Activated T-cell treated with anti-CD3 and anti-CD28 coated beads for 1 hour (primary cell): Measurements from ENCODE around the gene BTBD9.

Experiments used
- DNase-seq: peaks from one replicate; pipeline ENCODE4 v3.0.0-alpha.2; 2020; ENCODE audit warnings: low read depth

The BTBD9 gene

DNA sequence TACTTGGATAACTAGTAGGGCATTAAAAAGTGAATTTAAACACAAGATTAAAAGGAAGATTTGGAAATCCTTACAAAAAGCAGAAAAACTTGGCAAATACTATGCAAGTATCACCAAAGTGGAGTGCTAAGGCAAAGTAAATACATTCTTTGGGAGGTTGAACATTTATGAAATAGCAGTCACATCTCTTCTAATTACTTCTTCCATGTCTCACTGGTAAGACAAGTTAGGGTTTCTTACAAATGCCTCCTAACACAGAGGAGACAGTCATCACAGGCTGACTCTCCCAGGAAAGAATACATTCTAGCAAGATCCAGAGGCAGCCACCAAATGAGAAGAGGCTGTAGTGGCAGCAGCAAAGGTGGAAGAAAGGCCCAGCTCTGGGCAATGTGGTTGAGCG, 298.2 kb downstream of the BTBD9 start:
- no peak for DNase-seq

DNA sequence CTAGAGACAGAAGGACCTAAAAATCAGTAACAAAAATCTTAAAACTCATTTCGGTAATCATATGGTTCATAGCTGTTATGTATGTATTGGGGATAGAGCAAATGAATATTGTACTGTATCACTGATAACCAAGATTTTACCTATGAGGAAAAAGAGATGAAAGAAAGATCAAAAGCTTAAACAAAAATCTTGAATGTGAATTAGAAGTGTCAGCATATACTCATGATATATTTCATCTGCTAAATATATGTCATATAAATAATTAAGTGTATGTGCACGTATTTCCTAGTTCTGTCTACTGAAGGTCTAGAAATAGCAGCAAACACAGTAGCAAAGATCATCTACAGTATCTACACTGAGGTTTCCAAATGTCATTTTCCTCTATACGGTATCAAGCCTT, 299.8 kb downstream of the BTBD9 start:
- no peak for DNase-seq

DNA sequence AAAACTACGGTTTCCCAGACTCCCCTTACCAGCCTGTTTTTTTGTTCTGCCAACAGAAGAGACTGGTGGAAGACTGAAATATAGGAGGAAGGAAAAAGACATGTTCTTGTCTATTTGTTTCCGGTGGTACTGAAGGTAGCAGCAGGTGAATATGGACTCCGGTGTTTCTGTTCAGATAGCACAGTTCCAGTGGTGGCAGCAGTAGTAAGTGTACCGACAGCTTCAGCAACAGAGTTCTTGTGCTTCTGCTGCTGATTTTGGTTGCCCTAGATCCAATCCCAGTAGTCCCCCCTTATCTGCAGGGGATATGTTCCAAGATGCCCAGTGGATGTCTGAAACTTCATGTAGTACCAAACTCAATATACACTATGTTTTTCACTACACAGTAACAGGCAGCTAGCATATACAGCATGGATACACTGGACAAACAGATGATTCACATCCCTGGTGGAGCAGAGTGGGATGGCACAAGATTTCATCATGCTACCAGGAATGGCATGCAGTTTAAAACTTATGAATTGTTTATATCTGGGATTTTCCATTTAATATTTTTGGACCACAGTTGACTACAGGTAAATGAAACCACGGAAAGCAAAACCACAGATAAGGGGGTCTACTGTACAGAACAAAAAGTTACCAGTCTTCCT, 301.8 kb downstream of the BTBD9 start:
- no peak for DNase-seq

DNA sequence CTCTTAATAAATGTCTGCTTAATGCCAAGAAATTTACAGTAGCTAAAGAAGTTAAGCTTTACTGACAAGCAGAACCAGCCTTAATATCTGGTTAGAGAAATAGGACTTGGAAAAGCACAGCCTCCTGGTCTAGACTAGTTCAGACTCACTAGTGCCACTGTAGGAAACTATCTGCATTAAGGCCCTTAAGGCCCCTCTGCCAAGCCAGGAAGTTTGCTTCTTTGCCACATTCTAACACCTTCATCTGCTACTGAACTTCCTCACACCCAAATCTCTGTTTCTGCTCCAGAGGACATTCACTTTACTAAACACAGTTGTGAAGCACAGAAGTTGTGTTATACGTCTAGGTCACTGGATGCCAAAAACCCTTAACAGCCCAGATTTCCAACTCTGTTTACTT, 302.8 kb downstream of the BTBD9 start:
- no peak for DNase-seq

DNA sequence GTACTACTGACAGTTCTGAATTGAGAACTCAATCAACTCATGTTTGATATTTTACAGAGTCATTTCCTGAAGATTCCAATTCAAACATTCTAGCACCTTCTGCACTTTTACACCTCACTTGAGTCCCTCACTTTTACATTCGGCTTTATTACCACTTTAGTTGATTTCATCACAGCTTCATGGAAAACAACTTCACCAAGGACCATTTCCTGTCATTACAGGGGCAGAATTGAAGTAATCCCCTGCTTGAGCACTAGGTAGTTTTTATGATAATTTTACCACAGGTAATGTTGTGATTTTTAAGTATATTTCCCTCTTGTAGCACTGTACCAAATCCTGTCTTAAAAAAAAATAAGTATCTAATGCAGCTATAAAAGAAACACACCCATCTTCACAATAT, 312.9 kb downstream of the BTBD9 start:
- no peak for DNase-seq

DNA sequence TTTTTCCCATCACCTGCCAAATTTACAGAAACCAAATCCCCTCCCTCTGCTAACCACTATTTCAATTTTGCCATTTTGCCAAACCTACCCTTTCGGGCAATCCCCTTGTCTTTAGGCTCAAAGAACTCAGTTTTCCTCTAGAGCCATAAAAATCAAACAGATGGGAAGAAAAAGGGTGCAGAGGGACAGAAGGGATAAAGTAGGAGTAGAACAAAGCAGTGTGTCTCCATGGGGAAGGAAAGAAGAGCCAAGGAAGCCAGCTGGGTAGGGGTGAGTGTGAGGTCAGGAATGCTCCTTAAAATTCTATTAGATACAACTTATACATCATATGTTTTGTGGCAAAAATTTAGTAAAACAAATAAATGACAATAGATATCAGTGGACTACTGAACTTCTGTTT, 316.5 kb downstream of the BTBD9 start:
- no peak for DNase-seq

DNA sequence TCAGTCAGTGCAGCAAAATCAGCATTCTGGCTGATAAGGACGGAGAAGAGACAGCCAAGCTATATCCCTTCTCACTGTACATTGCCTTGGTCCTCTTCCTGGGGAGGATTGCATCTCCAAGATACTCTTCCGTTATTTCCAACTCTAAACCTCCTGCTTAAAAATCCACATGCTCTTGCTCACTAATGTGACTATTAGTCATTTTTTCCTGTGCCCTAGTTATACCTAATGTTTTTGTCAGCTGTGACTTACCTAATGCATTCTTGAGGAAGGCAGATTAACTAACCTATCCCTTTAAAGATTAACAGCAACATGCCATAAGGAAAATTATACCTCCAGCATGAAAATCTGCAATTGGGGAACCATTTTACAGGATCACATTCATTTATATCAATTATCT, 317.6 kb downstream of the BTBD9 start:
- DNase-seq = no peak

DNA sequence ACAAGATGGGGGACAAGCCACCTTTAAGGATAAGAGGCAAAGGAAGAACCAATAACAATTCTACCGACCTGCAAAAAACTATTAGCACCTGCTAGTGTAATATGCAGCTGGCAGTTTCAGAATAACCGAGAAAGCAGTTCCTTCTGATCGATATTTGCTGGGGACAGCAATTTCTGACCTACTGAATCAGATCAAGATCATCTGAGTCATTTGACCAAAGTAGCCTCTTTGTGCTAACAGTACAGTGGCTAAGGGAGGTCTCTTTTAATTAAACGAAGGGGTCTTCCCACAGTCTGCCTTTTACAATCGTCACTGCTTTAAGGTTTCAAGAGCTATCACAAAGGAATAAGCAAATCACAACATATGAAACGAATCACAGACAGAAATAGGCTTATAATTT, 318.9 kb downstream of the BTBD9 start:
- no peak for DNase-seq

DNA sequence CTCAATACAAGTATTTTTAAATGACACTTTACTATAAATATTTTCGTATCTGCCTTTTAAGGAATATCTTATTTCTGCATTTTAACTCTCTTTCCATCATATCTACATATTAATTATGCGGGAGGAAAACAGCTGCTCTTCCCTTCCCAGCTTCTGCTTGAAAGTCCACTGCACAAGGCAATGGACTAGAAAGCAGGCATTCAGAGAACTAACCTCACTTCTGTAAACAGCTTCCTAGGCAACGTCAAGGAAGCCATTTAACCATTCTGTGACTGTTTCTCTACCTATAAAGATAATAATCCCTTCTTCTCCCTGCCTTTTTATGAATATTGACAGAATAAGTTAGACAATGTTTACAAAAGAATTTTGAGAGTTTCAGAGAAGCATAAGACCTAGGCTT, 319.4 kb downstream of the BTBD9 start:
- DNase-seq = no peak

DNA sequence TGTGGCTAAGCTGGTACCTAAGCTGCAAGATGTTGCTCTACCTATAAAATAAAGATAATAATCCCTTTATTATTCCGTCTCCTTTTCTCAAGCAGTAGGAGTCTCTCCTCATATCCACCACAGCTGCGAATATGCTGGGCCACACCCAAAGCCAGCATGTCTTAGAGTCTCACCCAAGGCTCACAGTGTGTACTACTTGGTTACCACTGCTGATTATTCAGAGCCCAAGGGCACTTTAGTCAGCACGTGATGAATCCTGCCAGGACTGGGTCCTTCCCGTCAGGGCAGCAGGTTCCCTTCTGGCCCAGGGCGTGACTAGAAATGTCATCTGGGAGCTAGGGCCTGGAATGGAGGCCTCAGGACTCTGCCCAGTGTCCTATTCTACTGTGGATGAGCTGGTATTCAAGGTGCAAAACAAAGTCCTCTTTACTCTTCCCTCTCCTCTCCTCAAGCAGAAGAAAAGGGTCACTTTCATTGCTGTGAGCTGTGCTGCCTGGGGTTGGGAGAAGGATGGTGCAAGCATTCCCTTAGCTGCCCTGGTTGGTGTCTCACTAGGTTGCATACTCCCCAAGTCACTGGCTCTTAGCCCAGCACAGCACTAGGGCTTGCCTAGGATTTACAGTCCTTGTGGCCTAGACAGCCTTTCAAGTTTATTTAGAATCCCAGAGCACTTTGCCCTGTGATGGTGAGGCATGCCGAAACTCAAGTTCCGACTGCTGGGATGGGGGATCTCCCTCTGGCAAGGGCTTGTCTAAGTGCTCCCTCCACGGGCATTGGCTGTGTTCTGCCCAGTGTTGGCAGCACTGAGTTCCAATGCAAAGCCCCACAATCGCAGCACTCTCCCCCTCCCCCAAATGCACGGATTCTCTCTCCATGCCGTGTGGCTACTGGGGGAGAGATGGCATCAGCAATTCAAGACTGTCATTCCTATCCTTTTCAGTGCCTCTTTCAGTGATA, 320.2 kb downstream of the BTBD9 start:
- DNase-seq = no peak

DNA sequence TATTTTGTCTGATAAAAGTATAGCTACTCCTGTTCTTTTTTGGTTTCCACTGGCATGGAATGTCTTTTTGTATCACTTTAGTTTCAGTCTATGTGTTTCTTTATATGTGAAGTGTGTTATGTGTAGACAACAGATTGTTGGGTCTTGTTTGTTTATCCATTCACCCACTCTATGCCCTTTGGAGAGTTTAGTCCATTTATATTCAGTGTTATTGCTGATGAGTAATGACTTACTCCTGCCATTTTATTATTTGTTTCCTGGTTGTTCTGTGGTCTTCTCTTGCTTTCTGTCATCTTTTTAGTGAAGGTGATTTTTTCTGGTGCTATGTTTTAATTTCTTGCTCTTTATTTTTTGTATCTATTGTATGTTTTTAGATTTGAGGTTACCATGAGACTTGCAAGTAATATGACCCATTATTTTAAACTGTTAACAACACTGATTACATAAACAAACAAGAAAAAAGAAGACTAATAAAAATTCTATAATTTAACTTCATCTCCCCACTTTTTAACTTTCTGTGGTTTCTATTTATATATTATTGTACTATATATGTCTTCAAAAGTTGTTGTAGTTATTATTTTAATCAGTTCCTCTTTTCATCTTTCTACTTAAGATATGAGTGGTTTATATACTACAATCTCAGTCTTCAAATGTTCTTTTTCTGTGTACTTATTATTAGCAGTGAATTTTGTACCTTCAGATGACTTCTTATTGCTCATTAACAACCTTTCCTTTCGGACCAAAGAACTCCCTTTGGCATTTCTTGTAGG, 323.4 kb downstream of the BTBD9 start:
- DNase-seq = no peak

DNA sequence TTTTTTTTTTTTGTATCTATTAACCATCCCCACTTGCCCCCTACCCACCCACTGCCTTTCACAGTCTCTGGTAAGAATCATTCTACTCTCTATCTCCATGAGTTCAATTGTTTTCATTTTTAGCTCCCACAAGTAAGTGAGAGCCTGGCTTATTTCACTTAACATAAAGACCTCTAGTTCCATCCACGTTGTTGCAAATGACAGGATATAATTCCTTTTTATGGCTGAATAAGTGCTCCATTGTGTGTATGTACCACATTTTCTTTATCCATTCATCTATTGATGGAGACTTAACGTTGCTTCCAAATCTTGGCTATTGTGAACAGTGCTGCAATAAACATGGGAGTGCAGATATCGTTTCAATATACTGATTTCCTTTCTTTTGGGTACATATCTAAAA, 328.5 kb downstream of the BTBD9 start:
- no peak for DNase-seq

DNA sequence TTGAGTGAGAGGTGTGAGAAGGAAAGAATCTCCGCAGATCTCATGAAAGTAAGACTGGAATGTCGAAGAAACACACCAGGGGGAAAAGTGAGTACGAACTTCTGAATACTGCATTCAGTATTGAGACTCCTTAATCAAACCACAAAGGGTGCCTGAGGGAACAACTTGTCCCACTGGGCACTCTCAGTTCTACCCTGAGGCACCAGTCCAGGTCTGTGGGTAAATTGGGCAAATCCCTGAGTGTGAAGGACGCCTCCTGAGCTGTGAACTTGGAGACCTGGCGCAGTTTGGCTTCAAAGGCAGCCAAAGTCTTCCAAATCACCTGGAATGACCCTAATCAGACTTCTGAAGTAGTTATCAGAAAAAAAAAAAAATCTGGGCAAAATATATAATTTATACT, 329.7 kb downstream of the BTBD9 start:
- DNase-seq = no peak

DNA sequence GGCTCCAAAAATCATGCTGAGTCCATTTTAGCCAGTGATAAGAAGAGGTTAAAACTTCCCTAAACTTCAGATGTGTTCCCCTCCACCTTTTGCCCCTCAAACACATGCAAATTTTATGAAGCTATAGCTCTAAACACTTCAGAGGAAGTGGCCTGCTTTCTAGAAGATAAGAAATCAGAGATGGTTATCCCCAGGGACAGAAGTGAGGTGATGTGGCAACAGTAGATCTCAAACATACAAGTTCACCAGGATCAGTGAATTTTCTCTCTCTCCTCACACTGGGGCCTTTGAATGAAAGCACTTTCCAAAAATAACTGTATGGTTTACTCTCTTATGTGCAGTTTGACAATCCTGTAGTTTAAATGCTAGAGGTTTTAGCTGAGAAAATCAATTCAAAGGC, 332.0 kb downstream of the BTBD9 start:
- DNase-seq = no peak

DNA sequence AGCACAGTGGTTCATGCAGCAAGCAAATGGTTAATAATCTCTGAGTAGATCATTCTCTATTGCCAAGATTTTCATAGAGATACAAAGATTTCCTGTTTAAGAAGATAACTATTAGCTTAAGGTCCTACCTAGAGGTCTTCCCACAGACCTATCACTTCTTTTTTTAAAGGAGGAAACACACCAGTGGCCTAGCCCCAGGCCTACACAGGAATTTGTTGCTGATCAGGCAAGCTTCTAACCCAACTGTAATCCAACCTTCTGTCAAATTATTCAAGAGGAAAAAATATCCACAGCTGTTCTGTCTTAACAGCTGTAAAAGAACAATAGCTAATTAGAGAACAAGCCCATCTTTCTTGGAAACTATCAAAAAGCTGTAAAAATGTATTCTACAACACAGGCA, 332.8 kb downstream of the BTBD9 start:
- DNase-seq = no peak

DNA sequence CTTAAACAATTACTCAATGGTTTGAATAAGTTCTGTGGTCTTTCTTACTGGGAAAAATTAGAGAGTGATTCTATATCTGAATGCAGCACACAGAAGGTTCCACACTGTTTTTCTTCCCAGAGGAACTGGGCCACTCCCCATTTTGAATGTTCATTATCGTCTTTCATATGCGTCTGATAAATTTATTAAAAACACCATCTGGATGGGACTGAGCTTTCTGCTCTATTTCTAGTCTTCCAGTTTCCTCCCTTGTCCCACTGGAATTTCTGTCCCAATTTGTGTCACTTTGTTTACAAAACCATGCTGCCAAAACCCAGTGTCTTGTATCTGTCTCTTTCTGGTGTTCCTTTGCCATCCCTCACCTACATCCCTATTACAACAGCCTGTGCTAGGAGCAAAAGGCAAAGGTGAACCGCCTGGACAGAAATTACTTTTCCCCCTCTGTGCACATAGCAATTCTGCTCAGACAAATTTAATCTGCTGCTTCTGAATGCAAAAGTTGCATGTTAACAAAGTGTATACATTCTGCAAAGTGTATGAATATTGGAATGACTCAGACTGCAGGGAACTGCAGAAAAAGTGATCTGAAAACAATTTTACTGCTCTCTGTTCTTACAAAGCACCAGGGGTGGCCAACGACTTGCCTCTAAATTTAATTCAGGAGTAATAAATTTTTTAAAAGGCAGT, 333.6 kb downstream of the BTBD9 start:
- DNase-seq = no peak

DNA sequence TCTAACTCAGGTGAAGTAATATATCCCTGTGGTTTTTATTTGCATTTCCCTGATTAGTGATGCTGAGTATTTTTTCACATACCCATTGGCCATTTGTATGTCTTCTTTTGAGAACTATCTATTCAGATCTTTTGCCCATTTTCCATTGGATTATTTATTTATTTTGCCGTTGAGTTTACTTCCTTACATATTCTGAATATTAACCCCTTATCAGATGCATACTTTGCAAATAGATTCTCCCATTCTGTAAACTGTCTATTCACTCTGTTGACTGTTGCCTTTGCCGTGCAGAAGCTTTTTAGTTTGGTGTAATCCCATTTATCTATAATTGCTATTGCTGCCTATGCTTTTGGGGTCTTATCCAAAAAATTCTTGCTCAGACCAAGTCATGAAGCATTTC, 336.9 kb downstream of the BTBD9 start:
- DNase-seq = no peak

DNA sequence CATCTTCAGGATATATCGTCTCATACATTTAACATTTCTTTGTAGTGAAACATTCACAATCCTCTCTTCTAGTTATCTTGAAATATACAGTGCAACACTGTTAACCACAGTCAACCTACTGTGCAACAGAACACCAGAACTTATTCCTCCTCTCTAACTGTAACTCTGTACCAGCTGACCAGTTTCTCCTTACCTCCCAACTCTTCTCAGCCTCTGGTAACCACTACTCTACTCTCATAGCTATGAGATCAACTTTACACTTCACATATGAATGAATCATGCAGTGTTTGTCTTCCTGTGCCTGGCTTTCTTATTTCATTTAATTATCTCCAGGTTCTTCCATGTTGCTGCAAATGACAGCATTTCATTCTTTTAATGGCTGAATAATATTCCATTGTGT, 337.6 kb downstream of the BTBD9 start:
- no peak for DNase-seq

DNA sequence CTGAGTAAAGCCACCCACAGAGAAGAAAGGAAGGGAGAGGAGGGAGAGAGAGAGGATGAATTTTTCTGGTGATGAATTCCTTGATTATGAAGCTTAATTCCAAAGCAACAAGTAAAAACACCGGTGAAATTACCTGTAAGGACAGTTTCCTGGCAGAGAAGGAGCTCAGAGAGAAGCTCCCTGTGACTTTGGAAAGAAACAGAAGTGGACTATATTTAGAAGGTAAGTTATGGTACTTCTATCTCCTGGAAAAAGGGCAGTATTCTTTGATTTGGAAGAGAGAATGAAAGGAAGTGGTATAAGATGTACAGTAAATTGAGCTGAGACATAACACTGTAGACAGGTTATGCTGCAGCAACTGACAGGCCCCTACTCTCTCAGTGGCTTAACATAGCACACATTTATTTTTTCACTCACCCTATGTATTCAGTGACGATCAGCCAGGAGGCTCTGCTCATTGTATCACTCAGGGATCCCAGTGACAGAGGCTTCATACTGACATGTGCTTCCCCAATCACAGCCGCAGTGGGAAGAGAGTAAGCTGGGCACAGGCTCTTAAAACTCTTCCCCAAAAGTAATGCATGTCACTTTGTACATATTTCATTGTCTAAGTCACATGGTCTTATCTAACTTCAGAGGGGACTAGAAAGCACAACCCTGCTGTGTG, 349.5 kb downstream of the BTBD9 start:
- no peak for DNase-seq

DNA sequence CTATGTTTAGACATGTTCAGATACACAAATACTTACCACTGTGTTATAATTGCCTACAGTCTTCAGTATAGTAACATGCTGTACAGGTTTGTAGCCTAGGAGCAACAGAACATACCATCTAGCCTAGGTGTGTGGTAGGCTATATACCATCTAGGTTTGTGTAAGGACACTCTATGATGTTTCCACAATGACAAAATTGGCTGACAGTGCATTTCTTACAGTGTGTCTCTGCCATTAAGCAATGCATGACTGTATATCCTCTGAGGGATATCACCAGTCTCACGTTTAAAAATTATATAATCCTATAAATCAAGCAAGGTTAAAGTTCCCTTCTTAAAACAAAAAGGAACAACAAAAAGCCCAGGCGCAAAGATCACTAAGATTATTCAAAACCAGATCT, 352.2 kb downstream of the BTBD9 start:
- no peak for DNase-seq

DNA sequence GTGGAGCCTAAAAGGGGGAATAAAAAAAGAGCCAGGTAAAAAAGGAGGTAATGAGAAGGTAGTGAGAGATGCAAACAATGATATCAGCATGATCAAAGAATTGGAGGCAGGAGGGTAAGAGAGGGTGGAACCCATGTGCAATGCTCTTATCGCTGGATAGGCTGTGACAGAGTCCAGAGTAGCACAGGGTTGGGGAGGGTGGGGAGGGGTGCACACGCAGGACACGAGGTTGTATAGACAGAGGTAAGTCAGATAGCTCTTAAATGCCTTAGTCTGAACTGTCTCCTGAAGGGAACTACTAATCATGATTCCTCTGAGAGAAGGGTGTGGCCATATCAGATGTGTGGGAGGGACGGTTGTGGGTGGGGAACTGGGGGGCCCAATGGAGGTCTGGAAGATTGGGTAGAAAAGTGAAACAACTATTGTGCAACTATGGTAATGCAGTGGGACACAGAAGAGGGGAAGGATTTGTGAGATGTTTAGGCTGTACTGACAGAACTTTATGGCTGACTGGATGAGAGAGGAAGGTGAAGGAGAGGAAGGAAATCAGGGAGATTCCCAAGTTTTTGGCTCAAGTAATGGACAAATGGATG, 354.8 kb downstream of the BTBD9 start:
- DNase-seq = no peak
